ENCODE measurements around the gene AZIN2. TPM values are rescaled to one million over a fixed set of nuclear protein-coding genes. Genes with fewer than 3 reads are reported as not detected.
A peak's percentile ranks its signal among the peaks of the same experiment; 100 is the strongest.

The AZIN2 gene
- total and polyA plus RNA-seq, 2 of the 13 experiments (the other 11 are each of a cell fraction or from before 2014, with no cell fraction given) = 1.7 to 3.5 TPM

DNA sequence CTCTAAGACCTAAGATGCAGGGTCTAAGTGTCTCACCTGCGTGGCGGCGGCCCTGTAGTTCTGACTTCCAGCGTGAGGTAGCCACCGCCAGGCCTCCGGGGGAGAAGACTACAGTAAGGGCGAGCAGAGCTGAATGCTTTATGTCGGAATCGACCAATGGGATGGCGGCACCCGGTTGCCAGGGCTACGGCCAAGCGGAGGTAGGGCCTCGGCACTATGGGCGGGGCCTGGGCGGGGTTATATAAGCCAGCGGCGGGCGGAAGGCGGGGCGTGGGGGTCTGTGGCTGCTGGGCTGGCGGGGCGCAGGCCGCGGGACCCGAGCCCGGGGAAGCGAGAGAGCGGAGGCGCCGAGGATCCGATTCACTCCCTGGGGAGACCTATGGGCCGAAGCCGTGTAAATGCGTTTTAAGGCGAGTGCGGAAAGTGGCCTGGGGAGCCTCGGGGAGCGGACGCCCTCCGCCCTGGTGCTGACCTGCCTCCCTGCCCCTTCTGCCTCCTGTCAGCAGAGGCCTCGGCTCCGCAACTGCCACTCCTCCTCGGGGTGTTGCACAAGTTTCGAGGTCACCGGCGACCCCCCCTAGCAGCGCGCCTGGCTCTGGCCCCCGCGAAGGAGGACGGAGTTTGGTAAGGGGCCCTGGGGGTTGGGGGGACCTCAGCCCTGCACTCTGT is at the start of gene AZIN2 (continued):
- TF ChIP-seq ARID5B (CRISPR knock-in tag; IDR thresholded peaks at IDR 0.05) = peak; percentile 6; the same call in 1 of the 2 replicates
- TF ChIP-seq ZNF501 (CRISPR knock-in tag; IDR thresholded peaks at IDR 0.05) = peak; percentile 57
- peak; percentile 76 for TF ChIP-seq RBFOX2 (IDR thresholded peaks at IDR 0.05; ENCODE audit: low read depth, low read length)
- TF ChIP-seq KDM1A (CRISPR knock-in tag; IDR thresholded peaks at IDR 0.05) = no peak
- no peak for TF ChIP-seq ZFP41 (CRISPR knock-in tag; IDR thresholded peaks at IDR 0.05; ENCODE audit: borderline replicate concordance)
- TF ChIP-seq ELF1 (CRISPR knock-in tag; IDR thresholded peaks at IDR 0.05) = peak; percentile 33
- no peak for TF ChIP-seq BCL3 (CRISPR knock-in tag; IDR thresholded peaks at IDR 0.05)
- TF ChIP-seq DNMT3B (CRISPR knock-in tag; conservative IDR thresholded peaks at IDR 0.05) = 0 out of 2 replicates have a peak, but pooled peaks have one; percentile 42
- peak; percentile 57; the same call in 1 of the 2 replicates for TF ChIP-seq ERF (CRISPR knock-in tag; IDR thresholded peaks at IDR 0.05)
- peak; percentile 87 for TF ChIP-seq RBM22 (optimal IDR thresholded peaks at IDR 0.05; ENCODE audit: low read length)
- TF ChIP-seq, protein P1, sequence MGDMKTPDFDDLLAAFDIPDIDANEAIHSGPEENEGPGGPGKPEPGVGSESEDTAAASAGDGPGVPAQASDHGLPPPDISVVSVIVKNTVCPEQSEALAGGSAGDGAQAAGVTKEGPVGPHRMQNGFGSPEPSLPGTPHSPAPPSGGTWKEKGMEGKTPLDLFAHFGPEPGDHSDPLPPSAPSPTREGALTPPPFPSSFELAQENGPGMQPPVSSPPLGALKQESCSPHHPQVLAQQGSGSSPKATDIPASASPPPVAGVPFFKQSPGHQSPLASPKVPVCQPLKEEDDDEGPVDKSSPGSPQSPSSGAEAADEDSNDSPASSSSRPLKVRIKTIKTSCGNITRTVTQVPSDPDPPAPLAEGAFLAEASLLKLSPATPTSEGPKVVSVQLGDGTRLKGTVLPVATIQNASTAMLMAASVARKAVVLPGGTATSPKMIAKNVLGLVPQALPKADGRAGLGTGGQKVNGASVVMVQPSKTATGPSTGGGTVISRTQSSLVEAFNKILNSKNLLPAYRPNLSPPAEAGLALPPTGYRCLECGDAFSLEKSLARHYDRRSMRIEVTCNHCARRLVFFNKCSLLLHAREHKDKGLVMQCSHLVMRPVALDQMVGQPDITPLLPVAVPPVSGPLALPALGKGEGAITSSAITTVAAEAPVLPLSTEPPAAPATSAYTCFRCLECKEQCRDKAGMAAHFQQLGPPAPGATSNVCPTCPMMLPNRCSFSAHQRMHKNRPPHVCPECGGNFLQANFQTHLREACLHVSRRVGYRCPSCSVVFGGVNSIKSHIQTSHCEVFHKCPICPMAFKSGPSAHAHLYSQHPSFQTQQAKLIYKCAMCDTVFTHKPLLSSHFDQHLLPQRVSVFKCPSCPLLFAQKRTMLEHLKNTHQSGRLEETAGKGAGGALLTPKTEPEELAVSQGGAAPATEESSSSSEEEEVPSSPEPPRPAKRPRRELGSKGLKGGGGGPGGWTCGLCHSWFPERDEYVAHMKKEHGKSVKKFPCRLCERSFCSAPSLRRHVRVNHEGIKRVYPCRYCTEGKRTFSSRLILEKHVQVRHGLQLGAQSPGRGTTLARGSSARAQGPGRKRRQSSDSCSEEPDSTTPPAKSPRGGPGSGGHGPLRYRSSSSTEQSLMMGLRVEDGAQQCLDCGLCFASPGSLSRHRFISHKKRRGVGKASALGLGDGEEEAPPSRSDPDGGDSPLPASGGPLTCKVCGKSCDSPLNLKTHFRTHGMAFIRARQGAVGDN (CRISPR knock-in tag; IDR thresholded peaks at IDR 0.05) = peak; percentile 80
- TF ChIP-seq, protein P2, sequence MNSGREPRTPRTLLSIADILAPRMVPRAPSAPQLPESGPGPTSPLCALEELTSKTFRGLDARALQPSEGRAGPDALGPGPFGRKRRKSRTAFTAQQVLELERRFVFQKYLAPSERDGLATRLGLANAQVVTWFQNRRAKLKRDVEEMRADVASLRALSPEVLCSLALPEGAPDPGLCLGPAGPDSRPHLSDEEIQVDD (CRISPR knock-in tag; IDR thresholded peaks at IDR 0.05; ENCODE audit: borderline replicate concordance) = peak; percentile 63; the same call in 1 of the 2 replicates
- peak; percentile 43; the same call in 1 of the 2 replicates for TF ChIP-seq ZSCAN31 (CRISPR knock-in tag; IDR thresholded peaks at IDR 0.05; ENCODE audit: low read depth)
- TF ChIP-seq ZSCAN21 (CRISPR knock-in tag; IDR thresholded peaks at IDR 0.05; ENCODE audit: borderline replicate concordance) = peak; percentile 38; the same call in 1 of the 2 replicates
- peak; percentile 42; the same call in 1 of the 2 replicates for TF ChIP-seq ZNF598 (CRISPR knock-in tag; IDR thresholded peaks at IDR 0.05; ENCODE audit: borderline replicate concordance)
- no peak for TF ChIP-seq HOXA7 (CRISPR knock-in tag; IDR thresholded peaks at IDR 0.05)
- TF ChIP-seq MTA1 (CRISPR knock-in tag; IDR thresholded peaks at IDR 0.05; ENCODE audit: borderline replicate concordance) = peak; percentile 29; the same call in 1 of the 2 replicates
- TF ChIP-seq ZNF468 (CRISPR knock-in tag; IDR thresholded peaks at IDR 0.05) = no peak
- TF ChIP-seq MXI1 (IDR thresholded peaks at IDR 0.05; ENCODE audit: borderline replicate concordance, low read depth, low read length) = peak; percentile 95; the same call in 2 of the 3 replicates

Data from HepG2 (cell line).